HEK293T (cell line): ENCODE results near the gene EXOC6B.

ENCODE experiments used
- CTBP1 ChIP-seq: fragments of 450-650 bp; IDR thresholded peaks from 2 replicates; pipeline ENCODE4 v1.6.1; 2016; ENCODE audit warnings: borderline replicate concordance
- ELF4 ChIP-seq: fragments of 450-650 bp; IDR thresholded peaks from 2 replicates; pipeline ENCODE4 v1.6.1; 2017; ENCODE audit warnings: antibody characterized with exemption
- PKNOX1 ChIP-seq: fragments of 450-650 bp; IDR thresholded peaks from 2 replicates; pipeline ENCODE4 v1.6.1; 2016
- ZNF384 ChIP-seq: fragments of 450-650 bp; IDR thresholded peaks from 2 replicates; pipeline ENCODE4 v1.6.1; 2016

- TF ChIP-seq PKNOX1 (no peak), ELF4 (no peak), ZNF384 (no peak), CTBP1 (no peak)
These were observed 431.2 kb downstream of the EXOC6B start for GRCh38 chr2:72394541-72395070.
